Measurements from ENCODE around the gene SKI.
"Not testable (repeated sequence)": the region's sequence is repeated elsewhere in the genome, so short reads cannot be mapped to it uniquely, and the experiment has no call there.

The SKI gene

DNA sequence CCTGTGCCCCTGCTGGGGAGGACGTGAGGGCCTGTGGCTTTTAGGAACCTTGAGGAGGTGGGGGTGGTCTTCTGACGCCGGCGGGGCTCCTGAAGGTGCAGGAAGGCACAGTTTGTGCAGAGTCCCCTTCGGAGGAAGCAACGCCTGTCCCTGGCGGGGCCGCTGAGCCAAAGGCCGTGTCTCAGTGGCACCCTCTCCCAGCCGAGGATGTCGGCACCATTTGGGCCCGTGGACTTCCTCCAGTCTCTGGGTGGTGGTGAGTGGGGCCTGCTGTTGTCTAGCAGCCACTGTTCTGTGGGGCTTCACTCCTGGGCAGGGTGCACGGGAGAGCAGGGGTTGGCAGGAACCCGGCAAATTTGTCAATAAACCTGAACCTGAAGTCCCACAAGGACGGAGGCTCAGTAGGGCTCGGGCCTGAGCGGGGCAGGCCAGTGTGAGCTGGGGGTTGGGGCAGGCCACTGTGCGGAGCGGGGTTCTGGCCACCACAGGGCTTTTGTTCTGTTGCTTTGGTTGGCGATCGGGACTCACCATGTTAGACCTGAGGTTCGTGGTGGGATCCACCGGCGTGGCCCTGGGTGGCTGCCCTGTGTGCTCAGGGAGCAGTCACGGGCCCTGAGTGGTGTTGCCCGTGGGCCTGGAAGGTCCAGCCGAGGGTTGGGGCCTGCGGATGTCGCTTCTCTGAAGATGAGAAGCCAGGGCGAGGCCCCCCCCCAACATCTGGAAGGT lies 64.8 kb downstream of the SKI start:
- no peak for DNase-seq

DNA sequence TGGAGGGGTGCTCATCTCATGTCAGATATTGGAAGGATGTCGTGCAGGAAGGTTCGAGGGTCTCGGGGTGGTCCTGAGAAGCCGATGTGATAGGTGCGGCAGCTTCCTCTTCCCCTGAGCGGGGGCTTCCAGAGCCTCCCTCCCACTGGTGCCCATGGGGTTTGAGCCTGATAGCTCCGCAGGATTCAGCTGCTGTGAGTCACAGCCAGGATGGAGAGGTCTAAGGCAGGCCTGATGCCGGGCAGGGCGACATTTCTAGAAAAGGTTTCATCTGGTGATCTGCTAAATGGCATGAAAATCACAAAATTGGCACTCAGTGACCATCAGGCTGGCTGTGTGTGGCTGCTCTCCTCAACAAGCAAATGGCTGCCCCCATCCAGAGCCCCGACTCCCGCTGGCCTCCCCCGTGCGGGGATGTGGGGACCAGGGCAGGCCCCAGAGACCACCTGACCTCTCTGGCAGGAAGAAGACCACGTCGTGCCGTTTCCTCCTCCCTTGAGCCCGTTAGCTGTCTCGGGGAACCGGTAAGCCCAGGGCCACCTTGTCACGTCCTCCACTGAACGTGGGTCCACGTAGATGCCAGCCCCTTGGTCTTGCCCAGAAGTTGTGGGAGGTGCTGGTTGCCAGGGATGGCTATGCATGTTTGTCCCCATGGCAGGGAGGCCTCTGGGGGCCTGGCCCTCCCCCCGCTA lies 66.1 kb downstream of the SKI start:
- no peak for DNase-seq

- no peak for DNase-seq
These were observed 66.6 kb downstream of the SKI start for GRCh38 chr1:2294725-2295078.

DNA sequence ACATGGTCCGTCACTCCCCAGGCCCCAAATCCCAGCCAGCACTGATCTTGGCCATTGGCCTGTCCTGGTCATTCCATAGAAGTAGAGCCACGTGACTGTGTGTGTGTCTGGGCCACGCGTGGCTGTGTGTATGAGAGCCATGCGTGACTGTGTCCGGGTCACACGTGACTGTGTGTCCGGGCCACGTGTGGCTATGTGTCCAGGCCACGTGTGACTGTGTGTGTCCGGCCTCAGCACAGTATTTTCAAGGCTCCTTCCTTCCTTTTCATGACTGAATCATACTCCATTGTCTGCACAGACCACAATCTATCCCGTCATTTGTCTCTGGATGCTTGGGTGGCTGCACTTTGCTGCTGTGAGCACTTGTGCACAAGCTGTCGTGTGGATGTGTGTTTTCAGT lies 67.4 kb downstream of the SKI start:
- no peak for DNase-seq

GRCh38 chr1:2296211-2296610 lies 68.1 kb downstream of the SKI start:
- DNase-seq: not testable (repeated sequence)

GRCh38 chr1:2296614-2297013 lies 68.5 kb downstream of the SKI start:
- DNase-seq: no peak

DNA sequence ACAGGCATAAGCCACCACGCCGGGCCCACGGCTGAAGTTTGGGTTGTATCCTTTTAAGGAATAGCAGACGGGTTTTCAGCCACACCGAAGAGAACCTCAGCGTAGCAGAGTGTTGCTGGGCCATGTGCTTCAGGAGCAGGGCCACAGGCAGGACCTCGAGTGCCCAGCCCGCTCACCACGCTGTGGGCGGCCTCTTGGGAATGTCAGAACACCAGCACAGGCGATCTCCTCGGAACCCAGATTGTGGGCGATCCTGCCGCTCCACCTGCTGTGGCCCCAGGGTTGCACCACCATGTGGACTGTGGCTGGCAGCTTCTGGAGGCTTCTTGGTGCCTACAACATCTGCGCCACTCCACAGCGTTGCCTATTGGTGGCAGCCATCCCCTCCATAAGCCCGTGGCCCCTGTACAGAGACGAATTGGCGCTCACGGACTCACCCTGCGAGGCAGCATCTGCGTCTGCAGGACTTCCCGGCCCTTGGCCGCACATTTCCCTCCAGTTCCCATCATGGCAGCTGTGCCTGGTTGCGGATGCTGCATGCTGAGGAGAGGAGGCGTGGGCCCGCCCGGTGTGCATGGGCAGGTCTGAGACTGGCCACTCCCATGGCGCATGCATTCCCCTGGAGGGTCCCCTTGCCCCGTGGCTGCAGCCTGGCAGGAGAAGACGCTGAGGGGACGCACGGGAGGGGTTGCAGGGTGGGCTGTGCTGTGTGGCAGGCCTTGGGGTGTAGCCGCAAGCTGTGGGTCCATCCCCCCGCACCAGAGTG lies 69.3 kb downstream of the SKI start:
- DNase-seq: no peak

DNA sequence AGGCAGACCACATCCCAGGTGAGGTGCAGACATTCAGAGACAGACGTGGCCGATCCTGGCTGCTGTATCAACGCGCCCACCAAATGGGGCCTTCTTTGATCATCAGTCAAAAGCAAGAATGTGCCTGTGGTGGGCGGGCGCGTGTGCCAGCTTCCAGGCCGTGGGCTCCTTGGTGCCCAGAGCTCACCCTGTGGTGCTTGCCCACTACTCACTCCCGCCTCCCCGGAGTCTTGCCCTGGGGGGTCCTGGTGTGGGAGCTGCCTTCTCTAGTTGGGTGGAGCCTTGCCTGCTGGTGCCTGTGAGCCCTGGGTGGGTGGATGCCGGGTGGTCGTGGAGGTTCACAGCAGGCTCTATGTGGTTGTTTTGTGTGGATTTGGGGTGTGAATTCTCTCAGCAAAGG lies 70.6 kb downstream of the SKI start:
- DNase-seq: no peak

DNA sequence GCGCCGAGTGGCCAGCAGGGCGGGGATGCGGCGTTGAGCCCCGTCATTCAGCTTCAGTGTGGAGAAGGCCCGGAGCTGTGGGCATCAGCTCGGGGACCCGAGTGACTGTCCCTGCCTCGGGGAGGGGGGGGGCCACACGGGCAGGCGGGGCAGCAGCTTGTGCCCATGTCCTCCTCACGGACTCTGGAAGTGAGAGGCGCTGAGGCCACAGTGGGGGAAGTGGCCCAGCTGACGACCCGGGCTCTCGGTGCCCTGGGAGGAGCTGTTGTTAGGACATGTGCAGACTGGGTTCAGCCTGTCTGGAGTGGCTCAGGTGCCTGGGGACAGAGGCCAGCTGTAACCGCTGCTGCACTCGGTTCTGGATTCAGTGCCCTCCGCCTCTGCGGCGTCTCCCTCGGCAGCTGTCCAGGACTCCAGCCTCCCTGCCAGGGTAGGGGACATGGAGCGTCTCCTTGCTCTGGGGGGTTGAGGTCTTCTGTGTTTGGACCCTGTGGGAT lies 71.1 kb downstream of the SKI start:
- DNase-seq: no peak

DNA sequence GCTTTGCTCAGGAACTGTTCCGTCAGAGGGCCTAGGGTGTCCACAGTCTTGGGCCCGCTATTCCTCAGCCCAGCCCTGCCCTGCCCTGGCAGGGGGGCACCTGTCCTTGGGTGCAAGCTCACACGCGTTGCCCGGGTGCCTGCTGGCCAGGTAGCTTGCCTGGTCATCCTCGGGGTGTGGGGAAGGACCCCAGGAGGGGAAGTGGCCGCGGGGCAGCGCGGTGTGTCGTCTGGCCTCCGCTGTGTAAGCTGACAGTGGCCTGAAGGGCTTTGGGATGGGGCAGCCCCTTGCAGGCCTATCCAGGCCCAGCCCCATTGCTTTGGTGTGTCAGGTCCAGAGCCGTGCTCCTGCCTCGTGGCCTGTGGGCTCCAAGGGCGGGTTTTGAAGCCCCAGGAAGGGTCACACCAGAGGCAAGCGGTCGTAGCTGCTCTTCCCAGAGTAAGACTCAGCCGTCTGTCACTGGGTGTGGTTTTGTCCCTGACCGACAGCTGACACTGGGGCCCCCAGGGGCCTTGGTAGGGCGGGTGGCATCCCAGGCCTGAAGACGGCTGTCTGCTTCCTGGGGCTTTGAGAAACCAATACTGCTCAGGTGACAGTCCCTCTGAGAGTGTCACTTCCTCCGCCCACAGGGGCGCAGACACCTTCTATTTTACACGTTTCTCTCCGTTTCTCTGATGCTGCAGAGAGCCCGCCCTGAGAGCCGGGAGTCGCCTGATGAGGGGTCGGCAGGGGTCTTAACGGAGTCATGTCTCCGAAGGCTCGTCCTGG lies 72.1 kb downstream of the SKI start:
- no peak for DNase-seq

GRCh38 chr1:2300851-2301606 lies 72.9 kb downstream of the SKI start:
- no peak for DNase-seq

DNA sequence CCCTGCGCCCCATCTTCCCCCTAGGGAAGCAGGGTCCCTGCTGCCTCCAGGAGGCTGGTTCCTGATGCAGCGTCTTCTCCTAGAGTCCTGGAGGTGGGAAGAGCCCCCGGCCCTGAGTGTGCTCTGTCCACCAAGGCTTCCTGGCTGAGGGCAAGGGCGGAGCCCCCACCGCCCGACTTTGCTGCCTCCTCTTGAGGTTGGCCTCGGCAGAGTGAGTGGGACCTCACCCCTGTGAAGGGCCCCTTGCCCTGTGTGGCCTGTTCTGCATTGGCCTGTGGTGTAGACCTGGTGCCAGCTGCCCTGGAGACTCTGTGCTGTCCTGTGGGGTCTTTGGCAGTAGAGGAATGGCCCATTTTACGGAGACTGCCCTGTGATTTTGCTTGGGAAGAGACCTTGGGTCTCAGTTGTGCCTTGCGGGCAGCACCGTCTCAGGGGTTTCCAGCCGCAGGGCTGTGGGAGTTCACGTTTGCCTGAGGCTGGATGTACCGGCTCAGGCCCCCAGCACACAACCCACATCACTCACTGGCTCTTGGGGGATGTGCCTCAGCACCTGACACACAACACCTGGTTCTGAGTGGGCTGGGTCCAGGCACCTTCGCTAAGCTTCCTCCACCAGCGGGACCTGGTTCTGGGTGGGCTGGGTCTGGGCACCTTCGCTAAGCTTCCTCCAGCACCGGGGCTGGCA lies 73.6 kb downstream of the SKI start:
- no peak for DNase-seq

DNA sequence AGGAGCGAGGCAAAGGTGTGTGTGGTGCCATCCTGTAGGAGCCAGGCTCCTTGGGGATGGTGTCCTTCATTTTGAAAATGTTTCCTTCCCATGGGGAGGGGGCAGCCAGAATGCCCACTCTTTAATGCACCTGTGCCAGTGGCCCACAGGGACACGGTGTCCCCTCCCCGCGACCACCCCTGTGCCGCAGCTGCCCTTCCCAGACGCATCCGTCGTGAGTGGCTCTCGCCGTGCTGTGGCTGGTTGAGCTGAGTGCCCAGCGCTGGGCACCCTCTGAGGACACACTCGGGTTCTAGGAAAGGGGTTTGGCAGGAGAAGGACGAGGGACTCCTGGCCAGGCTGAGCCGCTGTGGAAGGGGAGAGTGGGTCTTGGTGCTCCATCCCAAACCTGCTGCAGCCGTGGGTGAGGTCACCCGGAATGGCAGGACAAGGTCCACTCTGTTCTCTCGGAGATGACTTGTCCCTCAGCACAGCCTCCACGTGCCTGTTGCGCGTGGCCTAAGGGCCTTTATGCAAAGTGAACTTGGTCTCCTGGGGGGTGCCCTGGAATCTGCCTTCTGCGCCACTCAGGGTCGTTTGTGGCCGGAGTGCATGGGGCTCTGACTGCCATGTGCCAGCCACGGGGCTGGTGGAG lies 74.3 kb downstream of the SKI start:
- DNase-seq: no peak

DNA sequence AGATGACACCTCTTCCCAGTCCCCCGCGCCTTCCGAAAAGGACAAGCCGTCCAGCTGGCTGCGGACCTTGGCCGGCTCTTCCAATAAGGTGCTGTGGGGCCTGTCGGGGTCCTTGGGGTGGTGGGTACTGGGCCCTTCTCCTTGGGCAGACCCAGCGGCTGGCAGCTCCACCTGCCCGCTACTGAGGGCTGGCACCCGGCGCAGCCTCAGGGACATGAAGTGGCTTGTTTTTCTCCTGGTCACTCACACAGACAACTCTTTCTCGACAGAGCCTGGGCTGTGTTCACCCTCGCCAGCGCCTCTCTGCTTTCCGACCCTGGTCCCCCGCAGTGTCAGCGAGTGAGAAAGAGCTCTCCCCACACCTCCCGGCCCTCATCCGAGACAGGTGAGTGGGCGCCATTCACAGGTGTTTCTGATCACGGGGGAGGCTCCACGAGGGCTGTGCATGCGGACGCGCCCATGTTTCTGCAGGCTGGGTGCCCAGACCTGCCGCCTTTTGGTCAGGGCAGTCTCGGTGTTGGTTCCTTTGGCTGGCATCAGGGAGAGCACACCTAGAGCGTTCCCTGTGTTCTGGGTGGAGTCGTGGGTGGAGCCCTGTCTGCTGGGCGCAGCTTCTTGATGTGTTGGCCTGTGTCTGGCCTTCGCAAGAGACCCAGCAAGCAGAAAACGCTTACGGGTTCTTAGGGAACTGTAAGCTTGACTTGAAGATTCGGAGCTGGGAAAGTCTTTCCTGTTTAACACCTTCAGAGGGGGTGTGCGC lies 75.1 kb downstream of the SKI start:
- no peak for DNase-seq

DNA sequence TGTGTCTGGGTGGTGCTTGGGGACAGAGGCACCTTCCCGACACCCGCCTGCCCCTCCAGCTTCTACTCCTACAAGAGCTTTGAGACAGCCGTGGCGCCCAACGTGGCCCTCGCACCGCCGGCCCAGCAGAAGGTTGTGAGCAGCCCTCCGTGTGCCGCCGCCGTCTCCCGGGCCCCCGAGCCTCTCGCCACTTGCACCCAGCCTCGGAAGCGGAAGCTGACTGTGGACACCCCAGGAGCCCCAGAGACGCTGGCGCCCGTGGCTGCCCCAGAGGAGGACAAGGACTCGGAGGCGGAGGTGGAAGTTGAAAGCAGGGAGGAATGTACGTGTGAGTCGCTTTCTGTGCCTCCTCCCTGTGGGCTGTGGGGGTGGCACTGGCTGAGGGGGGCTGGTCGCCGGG lies 75.7 kb downstream of the SKI start:
- no peak for DNase-seq

- no peak for DNase-seq
These were observed 76.2 kb downstream of the SKI start for GRCh38 chr1:2304282-2304681.

DNA sequence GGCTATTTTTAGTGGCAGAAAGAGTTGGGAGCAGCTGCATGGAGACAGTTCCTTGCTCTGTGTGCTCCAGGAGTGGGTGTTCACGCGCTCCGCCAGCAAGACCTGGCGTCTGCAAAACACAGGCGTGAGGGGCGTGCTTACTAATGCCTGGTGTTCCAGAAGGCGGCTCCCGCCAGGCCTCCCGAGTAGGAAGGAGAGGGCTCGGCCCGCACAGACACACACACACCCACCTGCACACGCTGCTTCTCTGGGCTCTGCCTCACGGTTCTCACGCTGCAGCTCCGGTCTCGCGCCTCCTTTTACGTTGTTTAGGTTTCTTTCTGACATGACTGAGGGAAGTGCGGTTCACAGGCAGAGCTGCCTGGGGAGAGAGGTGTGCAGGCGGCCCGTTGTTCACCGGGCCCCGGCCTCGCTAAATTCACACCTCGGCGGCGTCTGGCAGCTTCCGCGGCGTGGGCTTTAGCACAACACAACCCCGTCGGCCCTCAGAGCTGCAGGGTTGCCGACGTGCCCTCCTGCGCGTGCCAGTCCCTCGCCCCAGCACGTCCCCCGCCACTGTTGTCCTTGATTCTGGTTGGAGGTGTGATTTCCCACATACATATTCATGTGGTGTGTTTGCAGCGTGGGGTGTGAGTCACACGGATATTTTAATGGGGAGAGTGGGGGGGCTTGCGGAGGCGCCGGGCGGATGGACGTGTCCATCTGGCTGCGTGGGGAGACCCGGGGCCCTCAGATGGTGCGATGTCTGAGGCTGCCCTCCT lies 77.0 kb downstream of the SKI start:
- no peak for DNase-seq

DNA sequence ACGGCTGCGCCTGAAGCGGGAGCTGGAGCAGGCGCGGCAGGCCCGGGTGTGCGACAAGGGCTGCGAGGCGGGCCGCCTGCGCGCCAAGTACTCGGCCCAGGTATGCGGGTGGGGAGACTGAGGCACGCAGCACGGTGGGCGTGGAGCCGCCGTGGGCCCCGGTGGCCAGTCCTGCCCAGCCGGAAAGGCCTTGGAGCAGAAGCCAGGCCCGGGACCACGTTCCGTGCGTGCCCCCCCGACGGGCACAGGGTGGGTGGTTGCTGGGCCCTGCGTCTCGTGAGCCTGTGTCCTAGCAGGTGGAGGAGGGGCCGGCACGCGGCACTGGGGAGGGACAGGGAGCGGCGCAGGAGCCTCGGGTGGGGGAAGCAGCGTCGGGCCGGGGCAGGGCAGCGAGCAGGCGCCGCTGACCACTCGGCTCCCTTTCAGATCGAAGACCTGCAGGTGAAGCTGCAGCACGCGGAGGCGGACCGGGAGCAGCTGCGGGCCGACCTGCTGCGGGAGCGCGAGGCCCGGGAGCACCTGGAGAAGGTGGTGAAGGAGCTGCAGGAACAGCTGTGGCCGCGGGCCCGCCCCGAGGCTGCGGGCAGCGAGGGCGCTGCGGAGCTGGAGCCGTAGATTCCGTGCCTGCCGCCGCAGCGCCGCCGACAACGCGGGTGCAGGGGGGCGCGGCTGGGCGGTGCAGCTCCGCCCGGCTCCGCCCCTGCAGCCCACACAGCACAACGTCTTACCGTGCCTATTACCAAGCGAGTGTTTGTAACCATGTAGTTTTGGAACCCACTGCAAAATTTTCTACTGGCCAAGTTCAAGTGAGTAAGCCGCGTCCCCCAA lies 78.2 kb downstream of the SKI start:
- no peak for DNase-seq

Measured in right kidney (tissue), 1 donor.